ENCODE measurements around the gene MAMLD1. TPM values are rescaled to one million over a fixed set of nuclear protein-coding genes. Genes with fewer than 3 reads are reported as not detected.

MAMLD1 gene
- total RNA-seq, 4 donors from 2014 or later = 0.20 to 1.2 (median 0.95) TPM; not detected in 1

- Histone ChIP-seq H3K4me3 (no peak overlapping the region), H3K4me1 (no peaks in the 10 kb centered on the region), H3K36me3 (no peaks in the 10 kb centered on the region), H3K27me3 (no peaks in the 10 kb centered on the region), H3K9me3 (no peaks in the 10 kb centered on the region), H3K27ac (no peak overlapping the region)
- DNase-seq = no peak
- intact Hi-C loops (cut with DNase I; ENCODE audit: low total_unique reads) (no loop called here), in situ Hi-C loops (cut with MboI; ENCODE audit: low pct_ligation_motif_present in 1 of 4, low pct_unique_long_range_greater_than_20kb in 1 of 4, low sequenced_read_pairs in 3 of 4) (no loop called here)
- TF ChIP-seq POLR2A (IDR thresholded peaks at IDR 0.05) = no peak
- TF ChIP-seq POLR2AphosphoS5 (IDR thresholded peaks at IDR 0.05) = no peak
- no peak for TF ChIP-seq CTCF (IDR thresholded peaks at IDR 0.05)
- TF ChIP-seq EP300 (IDR thresholded peaks at IDR 0.05; ENCODE audit: low read depth) = no peak
- WGBS, 2 donors (ENCODE audit: low coverage in 1 of 2) = 71% methylated on average over 6 of the region's 6 CpGs; no CpG with 5 or more reads in 1 of the 2 donors
Observed at GRCh38 chrX:150456466-150456865, 93.3 kb downstream of the MAMLD1 start.

GRCh38 chrX:150456941-150457340 is 93.8 kb downstream of the MAMLD1 start:
- TF ChIP-seq POLR2A (IDR thresholded peaks at IDR 0.05) = no peak
- no peak for TF ChIP-seq EP300 (IDR thresholded peaks at IDR 0.05; ENCODE audit: low read depth)
- TF ChIP-seq CTCF (IDR thresholded peaks at IDR 0.05) = no peak
- TF ChIP-seq POLR2AphosphoS5 (IDR thresholded peaks at IDR 0.05) = no peak
- intact Hi-C loops (cut with DNase I; ENCODE audit: low total_unique reads) (no loop called here), in situ Hi-C loops (cut with MboI; ENCODE audit: low pct_ligation_motif_present in 1 of 4, low pct_unique_long_range_greater_than_20kb in 1 of 4, low sequenced_read_pairs in 3 of 4) (no loop called here)
- no peak for DNase-seq
- no peaks in the 10 kb centered on the region for H3K9me3 ChIP-seq
- H3K4me3 ChIP-seq = no peak overlapping the region
- H3K36me3 ChIP-seq = no peaks in the 10 kb centered on the region
- WGBS, 2 donors (ENCODE audit: low coverage in 1 of 2) = 100% methylated on average over 1 of the region's 1 CpG; no CpG with 5 or more reads in 1 of the 2 donors
- H3K27ac ChIP-seq = no peak overlapping the region
- no peaks in the 10 kb centered on the region for H3K27me3 ChIP-seq
- no peaks in the 10 kb centered on the region for H3K4me1 ChIP-seq

GRCh38 chrX:150459196-150459595 is 96.1 kb downstream of the MAMLD1 start:
- H3K4me3 ChIP-seq = no peak overlapping the region
- no peaks in the 10 kb centered on the region for H3K4me1 ChIP-seq
- H3K9me3 ChIP-seq = no peaks in the 10 kb centered on the region
- no peak for TF ChIP-seq POLR2AphosphoS5 (IDR thresholded peaks at IDR 0.05)
- H3K36me3 ChIP-seq = no peaks in the 10 kb centered on the region
- H3K27ac ChIP-seq = no peak overlapping the region
- no peaks in the 10 kb centered on the region for H3K27me3 ChIP-seq
- in situ Hi-C loops (cut with MboI; ENCODE audit: low pct_ligation_motif_present in 1 of 4, low pct_unique_long_range_greater_than_20kb in 1 of 4, low sequenced_read_pairs in 3 of 4) = no loop called here
- intact Hi-C loops (cut with DNase I; ENCODE audit: low total_unique reads) = no loop called here
- DNase-seq = no peak

- 82% methylated on average over 1 of the region's 1 CpG; no CpG with 5 or more reads in 1 of the 2 donors for WGBS, 2 donors (ENCODE audit: low coverage in 1 of 2)
- TF ChIP-seq CTCF (IDR thresholded peaks at IDR 0.05) (no peak), EP300 (IDR thresholded peaks at IDR 0.05; ENCODE audit: low read depth) (no peak), POLR2A (IDR thresholded peaks at IDR 0.05) (no peak), POLR2AphosphoS5 (IDR thresholded peaks at IDR 0.05) (no peak)
- intact Hi-C loops (cut with DNase I; ENCODE audit: low total_unique reads) = no loop called here
Observed at GRCh38 chrX:150460063-150460462, 96.9 kb downstream of the MAMLD1 start.

GRCh38 chrX:150460781-150461180 is 97.7 kb downstream of the MAMLD1 start:
- Histone ChIP-seq H3K36me3 (no peaks in the 10 kb centered on the region), H3K27me3 (no peaks in the 10 kb centered on the region), H3K4me1 (no peaks in the 10 kb centered on the region), H3K9me3 (no peaks in the 10 kb centered on the region), H3K27ac (no peak overlapping the region), H3K4me3 (no peak overlapping the region)
- in situ Hi-C loops (cut with MboI; ENCODE audit: low pct_ligation_motif_present in 1 of 4, low pct_unique_long_range_greater_than_20kb in 1 of 4, low sequenced_read_pairs in 3 of 4) = no loop called here
- TF ChIP-seq POLR2A (IDR thresholded peaks at IDR 0.05) = no peak
- TF ChIP-seq CTCF (IDR thresholded peaks at IDR 0.05) = no peak
- TF ChIP-seq EP300 (IDR thresholded peaks at IDR 0.05; ENCODE audit: low read depth) = no peak
- no peak for TF ChIP-seq POLR2AphosphoS5 (IDR thresholded peaks at IDR 0.05)
- no peak for DNase-seq
- intact Hi-C loops (cut with DNase I; ENCODE audit: low total_unique reads) = no loop called here
- WGBS, 2 donors (ENCODE audit: low coverage in 1 of 2) = 96% methylated on average over 3 of the region's 3 CpGs; no CpG with 5 or more reads in 1 of the 2 donors

More at GRCh38 chrX:150460063-150460462, 96.9 kb downstream of the MAMLD1 start:
- Histone ChIP-seq H3K27me3 (no peaks in the 10 kb centered on the region), H3K36me3 (no peaks in the 10 kb centered on the region), H3K4me1 (no peaks in the 10 kb centered on the region), H3K9me3 (no peaks in the 10 kb centered on the region), H3K4me3 (no peak overlapping the region), H3K27ac (no peak overlapping the region)
- in situ Hi-C loops (cut with MboI; ENCODE audit: low pct_ligation_motif_present in 1 of 4, low pct_unique_long_range_greater_than_20kb in 1 of 4, low sequenced_read_pairs in 3 of 4) = no loop called here
- no peak for DNase-seq

Measured in transverse colon (tissue), 4 donors.